ENCODE results near the gene FANCM. TPM values are rescaled to one million over a fixed set of nuclear protein-coding genes. Genes with fewer than 3 reads are reported as not detected.

The FANCM gene
- total and polyA plus RNA-seq, 4 donors: 0.25 to 6.8 (median 4.5) TPM

- WGBS, 2 donors: 94 to 95% methylated on average over 4 of the region's 4 CpGs
- intact Hi-C loops (cut with DNase I): no loop called here
- DNase-seq (no peak), ATAC-seq (ENCODE audit: low FRiP score) (no peak)
- no peak overlapping the region for H3K27ac ChIP-seq (ENCODE audit: low read depth in 1 of 2, low read length in 2 of 2)
- H3K27me3 ChIP-seq (ENCODE audit: control insufficient read depth in 1 of 2, insufficient read depth in 2 of 2, low read length in 1 of 2): no peaks in the 10 kb centered on the region
- no peaks in the 10 kb centered on the region for H3K36me3 ChIP-seq (ENCODE audit: control insufficient read depth in 1 of 2, insufficient read depth in 2 of 2, low read length in 1 of 2)
- no peak overlapping the region for H3K4me3 ChIP-seq (ENCODE audit: low read length in 2 of 2)
- H3K9me3 ChIP-seq (ENCODE audit: control insufficient read depth, low read length): no peaks in the 10 kb centered on the region
- H3K4me1 ChIP-seq (ENCODE audit: control insufficient read depth in 1 of 2, insufficient read depth in 2 of 2, low read length in 2 of 2): no peaks in the 10 kb centered on the region
These were observed 14.7 kb downstream of the FANCM start for GRCh38 chr14:45150386-45150890.

- H3K36me3 ChIP-seq (ENCODE audit: control insufficient read depth in 1 of 2, insufficient read depth in 2 of 2, low read length in 1 of 2): no peaks in the 10 kb centered on the region
- no peak for DNase-seq
- no peak overlapping the region for H3K4me3 ChIP-seq (ENCODE audit: low read length in 2 of 2)
- no peaks in the 10 kb centered on the region for H3K4me1 ChIP-seq (ENCODE audit: control insufficient read depth in 1 of 2, insufficient read depth in 2 of 2, low read length in 2 of 2)
- H3K27ac ChIP-seq (ENCODE audit: low read depth in 1 of 2, low read length in 2 of 2): no peak overlapping the region
- H3K27me3 ChIP-seq (ENCODE audit: control insufficient read depth in 1 of 2, insufficient read depth in 2 of 2, low read length in 1 of 2): no peaks in the 10 kb centered on the region
- ATAC-seq (ENCODE audit: low FRiP score): no peak
- H3K9me3 ChIP-seq (ENCODE audit: control insufficient read depth, low read length): no peaks in the 10 kb centered on the region
- intact Hi-C loops (cut with DNase I): no loop called here
These were observed 20.3 kb downstream of the FANCM start for GRCh38 chr14:45156067-45156466.

- Histone ChIP-seq H3K27ac (ENCODE audit: low read depth in 1 of 2, low read length in 2 of 2) (no peak overlapping the region), H3K36me3 (ENCODE audit: control insufficient read depth in 1 of 2, insufficient read depth in 2 of 2, low read length in 1 of 2) (no peaks in the 10 kb centered on the region), H3K4me1 (ENCODE audit: control insufficient read depth in 1 of 2, insufficient read depth in 2 of 2, low read length in 2 of 2) (no peaks in the 10 kb centered on the region), H3K27me3 (ENCODE audit: control insufficient read depth in 1 of 2, insufficient read depth in 2 of 2, low read length in 1 of 2) (no peaks in the 10 kb centered on the region), H3K4me3 (ENCODE audit: low read length in 2 of 2) (no peak overlapping the region), H3K9me3 (ENCODE audit: control insufficient read depth, low read length) (no peaks in the 10 kb centered on the region)
- DNase-seq (no peak), ATAC-seq (ENCODE audit: low FRiP score) (no peak)
- intact Hi-C loops (cut with DNase I): no loop called here
These were observed 34.2 kb downstream of the FANCM start for GRCh38 chr14:45169906-45170305.

GRCh38 chr14:45177076-45177475 is 41.3 kb downstream of the FANCM start:
- Histone ChIP-seq H3K27ac (ENCODE audit: low read depth in 1 of 2, low read length in 2 of 2) (no peak overlapping the region), H3K9me3 (ENCODE audit: control insufficient read depth, low read length) (no peaks in the 10 kb centered on the region), H3K4me1 (ENCODE audit: control insufficient read depth in 1 of 2, insufficient read depth in 2 of 2, low read length in 2 of 2) (no peaks in the 10 kb centered on the region), H3K4me3 (ENCODE audit: low read length in 2 of 2) (no peak overlapping the region), H3K36me3 (ENCODE audit: control insufficient read depth in 1 of 2, insufficient read depth in 2 of 2, low read length in 1 of 2) (peaks cover 0 to 3% of the 10 kb centered on the region in 2 donors), H3K27me3 (ENCODE audit: control insufficient read depth in 1 of 2, insufficient read depth in 2 of 2, low read length in 1 of 2) (no peaks in the 10 kb centered on the region)
- intact Hi-C loops (cut with DNase I): no loop called here
- ATAC-seq (ENCODE audit: low FRiP score): no peak
- WGBS, 2 donors: 91% methylated on average over 5 of the region's 5 CpGs
- no peak for DNase-seq

GRCh38 chr14:45181329-45181728 is 45.6 kb downstream of the FANCM start:
- no peaks in the 10 kb centered on the region for H3K9me3 ChIP-seq (ENCODE audit: control insufficient read depth, low read length)
- ATAC-seq (ENCODE audit: low FRiP score): no peak
- H3K4me3 ChIP-seq (ENCODE audit: low read length in 2 of 2): no peak overlapping the region
- H3K4me1 ChIP-seq (ENCODE audit: control insufficient read depth in 1 of 2, insufficient read depth in 2 of 2, low read length in 2 of 2): no peaks in the 10 kb centered on the region
- H3K27ac ChIP-seq (ENCODE audit: low read depth in 1 of 2, low read length in 2 of 2): no peak overlapping the region
- H3K36me3 ChIP-seq (ENCODE audit: control insufficient read depth in 1 of 2, insufficient read depth in 2 of 2, low read length in 1 of 2): peaks cover 0 to 3% of the 10 kb centered on the region in 2 donors
- WGBS, 2 donors: 96 to 97% methylated on average over 5 of the region's 5 CpGs
- intact Hi-C loops (cut with DNase I): no loop called here
- no peak for DNase-seq
- H3K27me3 ChIP-seq (ENCODE audit: control insufficient read depth in 1 of 2, insufficient read depth in 2 of 2, low read length in 1 of 2): no peaks in the 10 kb centered on the region

- Histone ChIP-seq H3K9me3 (ENCODE audit: control insufficient read depth, low read length) (no peaks in the 10 kb centered on the region), H3K36me3 (ENCODE audit: control insufficient read depth in 1 of 2, insufficient read depth in 2 of 2, low read length in 1 of 2) (peaks cover 0 to 3% of the 10 kb centered on the region in 2 donors), H3K4me1 (ENCODE audit: control insufficient read depth in 1 of 2, insufficient read depth in 2 of 2, low read length in 2 of 2) (no peaks in the 10 kb centered on the region), H3K27ac (ENCODE audit: low read depth in 1 of 2, low read length in 2 of 2) (no peak overlapping the region), H3K27me3 (ENCODE audit: control insufficient read depth in 1 of 2, insufficient read depth in 2 of 2, low read length in 1 of 2) (no peaks in the 10 kb centered on the region), H3K4me3 (ENCODE audit: low read length in 2 of 2) (no peak overlapping the region)
- intact Hi-C loops (cut with DNase I): no loop called here
- no peak for ATAC-seq (ENCODE audit: low FRiP score)
- DNase-seq: no peak
- WGBS, 2 donors: 82 to 93% methylated on average over 3 of the region's 3 CpGs
These were observed 46.1 kb downstream of the FANCM start for GRCh38 chr14:45181806-45182205.

GRCh38 chr14:45185100-45185814 is 49.5 kb downstream of the FANCM start:
- no peak overlapping the region for H3K27ac ChIP-seq (ENCODE audit: low read depth in 1 of 2, low read length in 2 of 2)
- H3K4me3 ChIP-seq (ENCODE audit: low read length in 2 of 2): no peak overlapping the region
- ATAC-seq (ENCODE audit: low FRiP score) (no peak), DNase-seq (no peak)
- 98 to 100% methylated on average over 2 of the region's 2 CpGs for WGBS, 2 donors
- intact Hi-C loops (cut with DNase I): no loop called here
- no peaks in the 10 kb centered on the region for H3K27me3 ChIP-seq (ENCODE audit: control insufficient read depth in 1 of 2, insufficient read depth in 2 of 2, low read length in 1 of 2)
- H3K36me3 ChIP-seq (ENCODE audit: control insufficient read depth in 1 of 2, insufficient read depth in 2 of 2, low read length in 1 of 2): peaks cover 0 to 2% of the 10 kb centered on the region in 2 donors
- H3K4me1 ChIP-seq (ENCODE audit: control insufficient read depth in 1 of 2, insufficient read depth in 2 of 2, low read length in 2 of 2): no peaks in the 10 kb centered on the region
- H3K9me3 ChIP-seq (ENCODE audit: control insufficient read depth, low read length): no peaks in the 10 kb centered on the region

- no peak for DNase-seq
These were observed 59.2 kb downstream of the FANCM start for GRCh38 chr14:45194964-45195363.

GRCh38 chr14:45198551-45198950 is 62.8 kb downstream of the FANCM start:
- ATAC-seq (ENCODE audit: low FRiP score): no peak
- Histone ChIP-seq H3K36me3 (ENCODE audit: control insufficient read depth in 1 of 2, insufficient read depth in 2 of 2, low read length in 1 of 2) (peaks cover 0 to 2% of the 10 kb centered on the region in 2 donors), H3K9me3 (ENCODE audit: control insufficient read depth, low read length) (no peaks in the 10 kb centered on the region), H3K27me3 (ENCODE audit: control insufficient read depth in 1 of 2, insufficient read depth in 2 of 2, low read length in 1 of 2) (no peaks in the 10 kb centered on the region), H3K4me1 (ENCODE audit: control insufficient read depth in 1 of 2, insufficient read depth in 2 of 2, low read length in 2 of 2) (no peaks in the 10 kb centered on the region), H3K27ac (ENCODE audit: low read depth in 1 of 2, low read length in 2 of 2) (no peak overlapping the region), H3K4me3 (ENCODE audit: low read length in 2 of 2) (no peak overlapping the region)
- WGBS, 2 donors: 73 to 81% methylated on average over 3 of the region's 3 CpGs
- no peak for DNase-seq
- intact Hi-C loops (cut with DNase I): no loop called here

More at GRCh38 chr14:45194964-45195363, 59.2 kb downstream of the FANCM start:
- ATAC-seq (ENCODE audit: low FRiP score): no peak
- intact Hi-C loops (cut with DNase I): no loop called here
- Histone ChIP-seq H3K9me3 (ENCODE audit: control insufficient read depth, low read length) (no peaks in the 10 kb centered on the region), H3K4me1 (ENCODE audit: control insufficient read depth in 1 of 2, insufficient read depth in 2 of 2, low read length in 2 of 2) (no peaks in the 10 kb centered on the region), H3K4me3 (ENCODE audit: low read length in 2 of 2) (no peak overlapping the region), H3K27me3 (ENCODE audit: control insufficient read depth in 1 of 2, insufficient read depth in 2 of 2, low read length in 1 of 2) (no peaks in the 10 kb centered on the region), H3K36me3 (ENCODE audit: control insufficient read depth in 1 of 2, insufficient read depth in 2 of 2, low read length in 1 of 2) (no peaks in the 10 kb centered on the region), H3K27ac (ENCODE audit: low read depth in 1 of 2, low read length in 2 of 2) (no peak overlapping the region)
- 92 to 94% methylated on average over 4 of the region's 4 CpGs for WGBS, 2 donors
